Neural cell (in vitro differentiated cells): ENCODE results near the gene GOLGA3.

Source experiments
- CTCF ChIP-seq: fragments of 450-650 bp; IDR thresholded peaks from 2 replicates; pipeline ENCODE4 v1.5.1; 2014; ENCODE audit warnings: antibody characterized with exemption, mild to moderate bottlenecking, moderate library complexity; ENCODE audit not compliant: poor library complexity, severe bottlenecking
- RAD21 ChIP-seq: fragments of 450-650 bp; conservative IDR thresholded peaks from 2 replicates; pipeline ENCODE4 v1.6.1; 2014; ENCODE audit warnings: antibody characterized with exemption, mild to moderate bottlenecking, moderate library complexity
- TAF1 ChIP-seq: IDR thresholded peaks from 2 replicates; pipeline ENCODE4 v1.6.1; 2012; ENCODE audit warnings: low read depth
- TF ChIP-seq, protein P1 (sequence below): IDR thresholded peaks from 2 replicates; pipeline ENCODE4 v1.6.1; 2012; ENCODE audit warnings: borderline replicate concordance

GRCh38 chr12:132765361-132765760, 63.3 kb downstream of the GOLGA3 start:
- TF ChIP-seq CTCF (no peak), RAD21 (no peak), TAF1 (no peak)
- TF ChIP-seq, protein P1, sequence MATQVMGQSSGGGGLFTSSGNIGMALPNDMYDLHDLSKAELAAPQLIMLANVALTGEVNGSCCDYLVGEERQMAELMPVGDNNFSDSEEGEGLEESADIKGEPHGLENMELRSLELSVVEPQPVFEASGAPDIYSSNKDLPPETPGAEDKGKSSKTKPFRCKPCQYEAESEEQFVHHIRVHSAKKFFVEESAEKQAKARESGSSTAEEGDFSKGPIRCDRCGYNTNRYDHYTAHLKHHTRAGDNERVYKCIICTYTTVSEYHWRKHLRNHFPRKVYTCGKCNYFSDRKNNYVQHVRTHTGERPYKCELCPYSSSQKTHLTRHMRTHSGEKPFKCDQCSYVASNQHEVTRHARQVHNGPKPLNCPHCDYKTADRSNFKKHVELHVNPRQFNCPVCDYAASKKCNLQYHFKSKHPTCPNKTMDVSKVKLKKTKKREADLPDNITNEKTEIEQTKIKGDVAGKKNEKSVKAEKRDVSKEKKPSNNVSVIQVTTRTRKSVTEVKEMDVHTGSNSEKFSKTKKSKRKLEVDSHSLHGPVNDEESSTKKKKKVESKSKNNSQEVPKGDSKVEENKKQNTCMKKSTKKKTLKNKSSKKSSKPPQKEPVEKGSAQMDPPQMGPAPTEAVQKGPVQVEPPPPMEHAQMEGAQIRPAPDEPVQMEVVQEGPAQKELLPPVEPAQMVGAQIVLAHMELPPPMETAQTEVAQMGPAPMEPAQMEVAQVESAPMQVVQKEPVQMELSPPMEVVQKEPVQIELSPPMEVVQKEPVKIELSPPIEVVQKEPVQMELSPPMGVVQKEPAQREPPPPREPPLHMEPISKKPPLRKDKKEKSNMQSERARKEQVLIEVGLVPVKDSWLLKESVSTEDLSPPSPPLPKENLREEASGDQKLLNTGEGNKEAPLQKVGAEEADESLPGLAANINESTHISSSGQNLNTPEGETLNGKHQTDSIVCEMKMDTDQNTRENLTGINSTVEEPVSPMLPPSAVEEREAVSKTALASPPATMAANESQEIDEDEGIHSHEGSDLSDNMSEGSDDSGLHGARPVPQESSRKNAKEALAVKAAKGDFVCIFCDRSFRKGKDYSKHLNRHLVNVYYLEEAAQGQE, result no peak
